HG03103 (cell line): ENCODE data around the gene AP4E1.
"Not testable (repeated sequence)": the region's sequence is repeated elsewhere in the genome, so short reads cannot be mapped to it uniquely, and the experiment has no call there.

Experiments used
- ATAC-seq: cut with Tn5 transposase; IDR thresholded peaks from one replicate; pipeline ENCODE4 v1.9.1; 2021; ENCODE audit warnings: low read depth; ENCODE audit not compliant: unreplicated experiment

The AP4E1 gene

GRCh38 chr15:51006336-51006985 lies 98.0 kb downstream of the AP4E1 start:
- no peak for ATAC-seq

GRCh38 chr15:51007131-51007666 lies 98.7 kb downstream of the AP4E1 start:
- ATAC-seq = no peak

- no peak for ATAC-seq
Measured at GRCh38 chr15:51011212-51011611, 102.7 kb downstream of the AP4E1 start.

GRCh38 chr15:51016615-51017014 lies 108.1 kb downstream of the AP4E1 start:
- ATAC-seq = no peak

- ATAC-seq = no peak
Measured at GRCh38 chr15:51022206-51022605, 113.7 kb downstream of the AP4E1 start.

- ATAC-seq = no peak
Measured at GRCh38 chr15:51023499-51023898, 115.0 kb downstream of the AP4E1 start.

GRCh38 chr15:51024735-51025453 lies 116.4 kb downstream of the AP4E1 start:
- no peak for ATAC-seq

GRCh38 chr15:51025454-51025846 lies 117.0 kb downstream of the AP4E1 start:
- no peak for ATAC-seq

GRCh38 chr15:51030649-51031316 lies 122.3 kb downstream of the AP4E1 start:
- no peak for ATAC-seq

GRCh38 chr15:51037474-51037873 lies 129.0 kb downstream of the AP4E1 start:
- ATAC-seq = not testable (repeated sequence)

- no peak for ATAC-seq
Measured at GRCh38 chr15:51038162-51038973, 129.9 kb downstream of the AP4E1 start.

GRCh38 chr15:51038974-51039319 lies 130.5 kb downstream of the AP4E1 start:
- no peak for ATAC-seq

GRCh38 chr15:51044037-51044727 lies 135.7 kb downstream of the AP4E1 start:
- ATAC-seq = no peak

- no peak for ATAC-seq
Measured at GRCh38 chr15:51046016-51046415, 137.5 kb downstream of the AP4E1 start.

GRCh38 chr15:51046799-51047449 lies 138.4 kb downstream of the AP4E1 start:
- no peak for ATAC-seq

GRCh38 chr15:51048308-51048707 lies 139.8 kb downstream of the AP4E1 start:
- ATAC-seq = no peak

- ATAC-seq = no peak
Measured at GRCh38 chr15:51049081-51049480, 140.6 kb downstream of the AP4E1 start.

GRCh38 chr15:51051776-51052175 lies 143.3 kb downstream of the AP4E1 start:
- ATAC-seq = no peak

GRCh38 chr15:51053571-51053970 lies 145.1 kb downstream of the AP4E1 start:
- ATAC-seq = no peak

GRCh38 chr15:51054535-51054934 lies 146.1 kb downstream of the AP4E1 start:
- ATAC-seq = no peak
